Mesenchymal stem cell (in vitro differentiated cells and primary cell): ENCODE data around the gene RFTN1.

ENCODE experiments used
- DNase-seq: peaks from one replicate; pipeline ENCODE4 v3.0.0-alpha.2; 2013
- H2AFZ ChIP-seq: one replicate; pipeline ENCODE4 v1.6.1; 2013; ENCODE audit warnings: low read depth, mild to moderate bottlenecking, control low read depth, inconsistent platforms, low read length, moderate library complexity
- H2AK5ac ChIP-seq: 2 replicates; pipeline ENCODE4 v1.6.1; 2013; ENCODE audit warnings: low read length, moderate library complexity, mild to moderate bottlenecking, inconsistent platforms; ENCODE audit not compliant: severe bottlenecking
- H2BK120ac ChIP-seq: one replicate; pipeline ENCODE4 v1.6.1; 2013; ENCODE audit warnings: low read depth, mild to moderate bottlenecking, inconsistent platforms, low read length, moderate library complexity
- H2BK12ac ChIP-seq, 2 experiments: one replicate each; pipeline ENCODE4 v1.6.1; 2013; ENCODE audit warnings: inconsistent platforms in 2 of 2, low read length in 2 of 2, mild to moderate bottlenecking in 2 of 2, moderate library complexity in 2 of 2, control low read depth in 1 of 2
- H2BK15ac ChIP-seq: one replicate; pipeline ENCODE4 v1.6.1; 2013; ENCODE audit warnings: mild to moderate bottlenecking, low read depth, inconsistent platforms; ENCODE audit not compliant: poor library complexity, severe bottlenecking
- H2BK5ac ChIP-seq: 2 replicates; pipeline ENCODE4 v1.6.1; 2013; ENCODE audit warnings: low read depth, mild to moderate bottlenecking, low read length, control low read depth, inconsistent platforms; ENCODE audit not compliant: poor library complexity, severe bottlenecking
- H3K14ac ChIP-seq, 2 experiments: one replicate each; pipeline ENCODE4 v1.6.1; 2013; ENCODE audit warnings: inconsistent platforms in 2 of 2, low read length in 2 of 2, control low read depth in 1 of 2, mild to moderate bottlenecking in 1 of 2, moderate library complexity in 1 of 2
- H3K18ac ChIP-seq, 2 experiments: one replicate each; pipeline ENCODE4 v1.6.1; 2013; ENCODE audit warnings: inconsistent platforms in 2 of 2, low read length in 2 of 2, control low read depth in 1 of 2, low read depth in 1 of 2, mild to moderate bottlenecking in 1 of 2
- H3K23ac ChIP-seq, 2 experiments: one replicate each; pipeline ENCODE4 v1.6.1; 2013; ENCODE audit warnings: inconsistent platforms in 2 of 2, low read length in 2 of 2, mild to moderate bottlenecking in 2 of 2, moderate library complexity in 2 of 2, control low read depth in 1 of 2
- H3K27ac ChIP-seq: 2 replicates; pipeline ENCODE4 v1.5.1; 2013; ENCODE audit warnings: mild to moderate bottlenecking, moderate library complexity, low read length, control low read depth, inconsistent platforms; ENCODE audit not compliant: poor library complexity, severe bottlenecking
- H3K27me3 ChIP-seq, 2 experiments: 2 replicates each; pipeline versions ENCODE4 v1.6.1 to v1.7.0; 2013; ENCODE audit warnings: low read length in 2 of 2, mild to moderate bottlenecking in 2 of 2, moderate library complexity in 2 of 2, control low read depth in 1 of 2, inconsistent platforms in 1 of 2; ENCODE audit not compliant: control insufficient read depth in 1 of 2, insufficient read depth in 1 of 2
- H3K36me3 ChIP-seq, 2 experiments: 2 replicates each; pipeline versions ENCODE4 v1.6.1 to v1.7.0; 2013; ENCODE audit warnings: low read length in 2 of 2, control low read depth in 1 of 2, inconsistent platforms in 1 of 2, low read depth in 1 of 2, mild to moderate bottlenecking in 1 of 2; ENCODE audit not compliant: insufficient read depth in 2 of 2, control insufficient read depth in 1 of 2
- H3K4ac ChIP-seq, 2 experiments: one replicate each; pipeline ENCODE4 v1.6.1; 2013; ENCODE audit warnings: inconsistent platforms in 2 of 2, low read length in 2 of 2, mild to moderate bottlenecking in 2 of 2, moderate library complexity in 2 of 2, control low read depth in 1 of 2, low read depth in 1 of 2
- H3K4me1 ChIP-seq: 2 replicates; pipeline ENCODE4 v1.6.1; 2013; ENCODE audit warnings: low read depth, low read length, control low read depth; ENCODE audit not compliant: control insufficient read depth, insufficient read depth
- H3K4me2 ChIP-seq: 2 replicates; pipeline ENCODE4 v1.6.1; 2013; ENCODE audit warnings: low read length, mild to moderate bottlenecking, inconsistent platforms; ENCODE audit not compliant: poor library complexity, severe bottlenecking
- H3K4me3 ChIP-seq, 2 experiments: 2 replicates each; pipeline versions ENCODE4 v1.5.1 to v1.7.0; 2013; ENCODE audit warnings: low read length in 2 of 2, mild to moderate bottlenecking in 2 of 2, control low read depth in 1 of 2, low read depth in 1 of 2; ENCODE audit not compliant: insufficient read depth in 1 of 2
- H3K79me1 ChIP-seq: replicated peaks from 2 replicates; pipeline ENCODE4 v1.6.1; 2013; ENCODE audit warnings: mild to moderate bottlenecking, control low read depth, low read length, inconsistent platforms; ENCODE audit not compliant: poor library complexity, severe bottlenecking
- H3K9ac ChIP-seq: 2 replicates; pipeline ENCODE4 v1.7.0; 2013; ENCODE audit warnings: mild to moderate bottlenecking, low read length, moderate library complexity
- H3K9me3 ChIP-seq: 2 replicates; pipeline ENCODE4 v1.7.0; 2013; ENCODE audit warnings: mild to moderate bottlenecking, low read length; ENCODE audit not compliant: control insufficient read depth
- H4K8ac ChIP-seq: one replicate; pipeline ENCODE4 v1.6.1; 2013; ENCODE audit warnings: inconsistent platforms, mild to moderate bottlenecking, low read length, moderate library complexity
- H4K91ac ChIP-seq: one replicate; pipeline ENCODE4 v1.6.1; 2013; ENCODE audit warnings: mild to moderate bottlenecking, low read length, inconsistent platforms
- WGBS: methylation state at CpG from one replicate; pipeline ENCODE4 v1.1.7; 2013; ENCODE audit warnings: mixed read lengths; 5-methylcytosine and 5-hydroxymethylcytosine counted together

The RFTN1 gene

GRCh38 chr3:16362770-16363169 is 150.7 kb downstream of the RFTN1 start:
- Histone ChIP-seq H2AK5ac (no peak overlapping the region), H3K27ac (no peak overlapping the region), H3K27me3 (no peaks in the 10 kb centered on the region), H3K18ac (no peak overlapping the region), H2BK15ac (no peak overlapping the region), H3K9me3 (no peaks in the 10 kb centered on the region), H2AFZ (no peak overlapping the region), H3K23ac (no peak overlapping the region), H3K79me1 (peaks cover 18% of the 10 kb centered on the region), H3K4ac (no peak overlapping the region), H2BK12ac (no peak overlapping the region), H3K14ac (no peak overlapping the region), H2BK5ac (no peak overlapping the region), H4K8ac (no peak overlapping the region), H3K9ac (no peak overlapping the region), H4K91ac (no peak overlapping the region), H2BK120ac (no peak overlapping the region), H3K4me2 (no peak overlapping the region), H3K4me3 (no peak overlapping the region), H3K36me3 (peaks cover 24 to 71% of the 10 kb centered on the region in 2 experiments), H3K4me1 (peaks cover 4% of the 10 kb centered on the region)
- 75% methylated on average over 4 of the region's 4 CpGs for WGBS
- no peak for DNase-seq

- H2AK5ac ChIP-seq = no peak overlapping the region
- H3K27me3 ChIP-seq = no peaks in the 10 kb centered on the region
- H3K27ac ChIP-seq = no peak overlapping the region
Observed at GRCh38 chr3:16361087-16361486, 152.4 kb downstream of the RFTN1 start.

GRCh38 chr3:16359331-16359730 is 154.2 kb downstream of the RFTN1 start:
- Histone ChIP-seq H4K91ac (no peak overlapping the region), H3K27me3 (no peaks in the 10 kb centered on the region), H3K4me1 (peaks cover 6% of the 10 kb centered on the region), H3K36me3 (peaks cover 30 to 62% of the 10 kb centered on the region in 2 experiments), H3K9me3 (no peaks in the 10 kb centered on the region), H2AFZ (no peak overlapping the region), H3K18ac (no peak overlapping the region), H3K4me2 (no peak overlapping the region), H3K27ac (no peak overlapping the region), H2BK12ac (no peak overlapping the region), H3K79me1 (peaks cover 20% of the 10 kb centered on the region), H2BK5ac (no peak overlapping the region), H3K4me3 (no peak overlapping the region), H2BK120ac (no peak overlapping the region), H3K14ac (no peak overlapping the region), H2AK5ac (no peak overlapping the region), H3K9ac (no peak overlapping the region), H2BK15ac (no peak overlapping the region), H3K4ac (no peak overlapping the region), H3K23ac (no peak overlapping the region), H4K8ac (no peak overlapping the region)
- no peak for DNase-seq
- WGBS = 50% methylated on average over 2 of the region's 4 CpGs

More at GRCh38 chr3:16361087-16361486, 152.4 kb downstream of the RFTN1 start:
- no peak overlapping the region for H2BK15ac ChIP-seq
- H3K9me3 ChIP-seq = no peaks in the 10 kb centered on the region
- no peak overlapping the region for H3K18ac ChIP-seq
- H3K79me1 ChIP-seq = peaks cover 15% of the 10 kb centered on the region
- DNase-seq = no peak
- H2BK5ac ChIP-seq = no peak overlapping the region
- peaks cover 25 to 68% of the 10 kb centered on the region in 2 experiments for H3K36me3 ChIP-seq
- H3K4me2 ChIP-seq = no peak overlapping the region
- H2BK12ac ChIP-seq = no peak overlapping the region
- no peak overlapping the region for H3K23ac ChIP-seq
- no peak overlapping the region for H3K9ac ChIP-seq
- H2AFZ ChIP-seq = no peak overlapping the region
- no peak overlapping the region for H3K4me3 ChIP-seq
- H3K14ac ChIP-seq = no peak overlapping the region
- no peak overlapping the region for H3K4ac ChIP-seq
- no peak overlapping the region for H2BK120ac ChIP-seq
- no peak overlapping the region for H4K91ac ChIP-seq
- peaks cover 8% of the 10 kb centered on the region for H3K4me1 ChIP-seq
- no peak overlapping the region for H4K8ac ChIP-seq

- H3K36me3 ChIP-seq = peaks cover 28 to 57% of the 10 kb centered on the region in 2 experiments
- no peak overlapping the region for H3K27ac ChIP-seq
- H3K9me3 ChIP-seq = no peaks in the 10 kb centered on the region
- peaks cover 6% of the 10 kb centered on the region for H3K4me1 ChIP-seq
- H3K79me1 ChIP-seq = peaks cover 23% of the 10 kb centered on the region
- H4K91ac ChIP-seq = no peak overlapping the region
- no peak overlapping the region for H2BK12ac ChIP-seq
- no peak overlapping the region for H3K4me2 ChIP-seq
- no peak overlapping the region for H3K18ac ChIP-seq
- WGBS = 100% methylated on average over 2 of the region's 3 CpGs
- no peaks in the 10 kb centered on the region for H3K27me3 ChIP-seq
- DNase-seq = no peak
- H2BK120ac ChIP-seq = no peak overlapping the region
- no peak overlapping the region for H2BK5ac ChIP-seq
- no peak overlapping the region for H3K14ac ChIP-seq
- no peak overlapping the region for H2AFZ ChIP-seq
- no peak overlapping the region for H3K23ac ChIP-seq
- H2BK15ac ChIP-seq = no peak overlapping the region
- no peak overlapping the region for H3K9ac ChIP-seq
- no peak overlapping the region for H2AK5ac ChIP-seq
- H3K4ac ChIP-seq = no peak overlapping the region
- H4K8ac ChIP-seq = no peak overlapping the region
- no peak overlapping the region for H3K4me3 ChIP-seq
Observed at GRCh38 chr3:16358336-16358735, 155.2 kb downstream of the RFTN1 start.
